ENCODE measurements around the gene TRAF6.

TRAF6 gene

GRCh38 chr11:36458129-36458915 is 51.8 kb downstream of the TRAF6 start:
- no peak for DNase-seq (ENCODE audit: low read depth)

GRCh38 chr11:36456156-36456555 is 53.9 kb downstream of the TRAF6 start:
- DNase-seq (ENCODE audit: low read depth), result no peak

GRCh38 chr11:36455658-36456111 is 54.4 kb downstream of the TRAF6 start:
- no peak for DNase-seq (ENCODE audit: low read depth)

GRCh38 chr11:36454941-36455631 is 55.0 kb downstream of the TRAF6 start:
- no peak for DNase-seq (ENCODE audit: low read depth)

- DNase-seq (ENCODE audit: low read depth), result no peak
Observed at GRCh38 chr11:36454551-36454940, 55.5 kb downstream of the TRAF6 start.

- no peak for DNase-seq (ENCODE audit: low read depth)
Observed at GRCh38 chr11:36453678-36454077, 56.4 kb downstream of the TRAF6 start.

GRCh38 chr11:36452961-36453360 is 57.1 kb downstream of the TRAF6 start:
- DNase-seq (ENCODE audit: low read depth), result no peak

- no peak for DNase-seq (ENCODE audit: low read depth)
Observed at GRCh38 chr11:36452236-36452940, 57.7 kb downstream of the TRAF6 start.

GRCh38 chr11:36451681-36452080 is 58.4 kb downstream of the TRAF6 start:
- DNase-seq (ENCODE audit: low read depth), result no peak

- no peak for DNase-seq (ENCODE audit: low read depth)
Observed at GRCh38 chr11:36451045-36451444, 59.0 kb downstream of the TRAF6 start.

- no peak for DNase-seq (ENCODE audit: low read depth)
Observed at GRCh38 chr11:36450110-36450572, 59.9 kb downstream of the TRAF6 start.

GRCh38 chr11:36449561-36450096 is 60.4 kb downstream of the TRAF6 start:
- DNase-seq (ENCODE audit: low read depth), result no peak

GRCh38 chr11:36447947-36448346 is 62.1 kb downstream of the TRAF6 start:
- DNase-seq (ENCODE audit: low read depth), result no peak

- no peak for DNase-seq (ENCODE audit: low read depth)
Observed at GRCh38 chr11:36447514-36447913, 62.6 kb downstream of the TRAF6 start.

GRCh38 chr11:36446135-36446534 is 63.9 kb downstream of the TRAF6 start:
- DNase-seq (ENCODE audit: low read depth), result no peak

GRCh38 chr11:36443661-36444060 is 66.4 kb downstream of the TRAF6 start:
- no peak for DNase-seq (ENCODE audit: low read depth)

- DNase-seq (ENCODE audit: low read depth), result no peak
Observed at GRCh38 chr11:36441610-36442208, 68.4 kb downstream of the TRAF6 start.

- DNase-seq (ENCODE audit: low read depth), result no peak
Observed at GRCh38 chr11:36438126-36438525, 71.9 kb downstream of the TRAF6 start.

- DNase-seq (ENCODE audit: low read depth), result no peak
Observed at GRCh38 chr11:36437413-36437812, 72.7 kb downstream of the TRAF6 start.

Data from activated T-helper 1 cell treated with Interleukin-2 at 50 U/mL for 16 hours (primary cell).